Activated CD4-positive, alpha-beta memory T cell treated with anti-CD3 and anti-CD28 coated beads for 36 hours (primary cell): ENCODE results near the gene TAL1. TPM values are rescaled to one million over a fixed set of nuclear protein-coding genes. Genes with fewer than 3 reads are reported as not detected.
"Not testable (repeated sequence)": the region's sequence is repeated elsewhere in the genome, so short reads cannot be mapped to it uniquely, and the experiment has no call there.

Experiments used
- CTCF ChIA-PET: fragments of 350-600 bp; sonication (Branson Sonifier 250); formaldehyde crosslinking; loops from one replicate; lab custom pipeline; 2021; ENCODE audit warnings: antibody characterized with exemption, inconsistent platforms; lab: Charles Lee
- POLR2A ChIA-PET: fragments of 350-600 bp; sonication (Branson Sonifier 250); formaldehyde crosslinking; loops from one replicate; lab custom pipeline; 2021; ENCODE audit warnings: antibody characterized with exemption; lab: Charles Lee
- DNase-seq: peaks from one replicate; pipeline ENCODE4 v3.0.0-alpha.2; 2020
- H3K27ac Mint-ChIP-seq: one replicate; pipeline ENCODE4 v1.8.0; 2021; ENCODE audit warnings: mixed read lengths
- H3K27me3 Mint-ChIP-seq: one replicate; pipeline ENCODE4 v1.8.0; 2021; ENCODE audit warnings: mixed read lengths
- H3K36me3 Mint-ChIP-seq: one replicate; pipeline ENCODE4 v1.8.0; 2021; ENCODE audit warnings: mixed read lengths
- H3K4me1 Mint-ChIP-seq: one replicate; pipeline ENCODE4 v1.8.0; 2021; ENCODE audit warnings: low read depth, mixed read lengths
- H3K4me3 Mint-ChIP-seq: one replicate; pipeline ENCODE4 v1.8.0; 2021; ENCODE audit warnings: mild to moderate bottlenecking, mixed read lengths
- H3K9me3 Mint-ChIP-seq: one replicate; pipeline ENCODE4 v1.8.0; 2021; ENCODE audit warnings: mixed read lengths
- intact Hi-C: fragments of 100-400 bp; cut with micrococcal nuclease; formaldehyde crosslinking; loops from one replicate; pipeline ENCODE4 v1.15.1; 2023
- total RNA-seq, 2 experiments: library from RNA; stranded (reverse); gene quantifications; one replicate each; pipeline ENCODE4 v1.2.3, GENCODE V29; 2021

The TAL1 gene
- under 1 TPM in 1 of 2 experiments, not detected in 1; 0.07 TPM for total RNA-seq

GRCh38 chr1:47232187-47232874 is at the start of gene TAL1:
TAL1 (minus strand) TSS chr1:47232225; CDS start chr1:47225888, 6,337 bp downstream.
- CTCF ChIA-PET: interaction anchor here (0.8 to 1.6 kb wide), 3 partner anchors 53 to 494 kb away, joined by 3 to 9 read pairs (median 4); no protein-coding TSS in a partner anchor
- Mint-ChIP-seq H3K27ac (no peak within 1 kb of the TSS), H3K4me1 (peaks cover 25% of the 10 kb centered on the region), H3K27me3 (peaks cover 70% of the 10 kb centered on the region), H3K36me3 (peaks cover 2% of the 10 kb centered on the region), H3K9me3 (no peaks in the 10 kb centered on the region), H3K4me3 (peak within 1 kb of the TSS; percentile 50)
- no peak for DNase-seq
- POLR2A ChIA-PET: no interaction called here
- intact Hi-C loops: loop anchor here (5.0 kb wide), 1 partner anchor 205 kb away; the partner anchor contains the start of gene FOXD2

- intact Hi-C loops: no loop called here
- Mint-ChIP-seq H3K27ac (no peak overlapping the region), H3K9me3 (no peaks in the 10 kb centered on the region), H3K27me3 (no peaks in the 10 kb centered on the region), H3K4me3 (no peak overlapping the region), H3K4me1 (no peaks in the 10 kb centered on the region), H3K36me3 (peaks cover 35% of the 10 kb centered on the region)
- no peak for DNase-seq
- ChIA-PET POLR2A (no interaction called here), CTCF (interaction anchor here (0.5 kb wide), 1 partner anchor 155 kb away, joined by 3 read pairs; no protein-coding TSS in a partner anchor)
Observed at GRCh38 chr1:47280142-47280541, 48.1 kb upstream of the TAL1 start.

GRCh38 chr1:47276850-47277249 is 44.8 kb upstream of the TAL1 start:
- Mint-ChIP-seq H3K9me3 (no peaks in the 10 kb centered on the region), H3K36me3 (peaks cover 31% of the 10 kb centered on the region)
- CTCF ChIA-PET: interaction anchor here (1.1 to 2.1 kb wide), 2 partner anchors 12 to 14 kb away, joined by 3 to 6 read pairs; no protein-coding TSS in a partner anchor

GRCh38 chr1:47275811-47276210 is 43.8 kb upstream of the TAL1 start:
- DNase-seq, H3K9me3 Mint-ChIP-seq, H3K27me3 Mint-ChIP-seq, H3K4me1 Mint-ChIP-seq, intact Hi-C loops, H3K27ac Mint-ChIP-seq, POLR2A ChIA-PET, H3K4me3 Mint-ChIP-seq: not testable (repeated sequence)
- H3K36me3 Mint-ChIP-seq: peaks cover 30% of the 10 kb centered on the region
- CTCF ChIA-PET: interaction anchor here (1.1 to 2.1 kb wide), 2 partner anchors 11 to 13 kb away, joined by 3 to 6 read pairs; no protein-coding TSS in a partner anchor

More at GRCh38 chr1:47276850-47277249, 44.8 kb upstream of the TAL1 start:
- H3K4me1 Mint-ChIP-seq: no peaks in the 10 kb centered on the region
- intact Hi-C loops: no loop called here
- H3K4me3 Mint-ChIP-seq: no peak overlapping the region
- H3K27ac Mint-ChIP-seq: no peak overlapping the region
- no peaks in the 10 kb centered on the region for H3K27me3 Mint-ChIP-seq
- DNase-seq: no peak
- POLR2A ChIA-PET: no interaction called here

DNA sequence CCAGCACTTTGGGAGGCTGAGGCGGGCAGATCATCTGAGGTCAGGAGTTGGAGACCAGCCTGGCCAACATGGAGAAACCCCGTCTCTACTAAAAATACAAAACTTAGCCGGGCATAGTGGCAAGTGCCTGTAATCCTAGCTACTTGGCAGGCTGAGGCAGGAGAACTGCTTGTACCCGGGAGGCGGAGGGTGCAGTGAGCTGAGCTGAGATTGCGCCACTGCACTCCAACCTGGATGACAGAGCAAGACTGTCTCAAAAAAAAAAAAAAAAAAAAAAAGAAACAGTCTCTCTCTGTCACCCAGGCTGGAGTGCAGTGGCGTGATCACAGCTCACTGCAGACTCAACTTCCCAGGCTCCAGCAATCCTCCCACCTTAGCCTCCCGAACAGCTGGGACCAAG is 33.5 kb upstream of the TAL1 start:
- CTCF ChIA-PET: interaction anchor here (1.4 kb wide), 1 partner anchor 86 kb away, joined by 4 read pairs; no protein-coding TSS in a partner anchor
- H3K4me3 Mint-ChIP-seq, H3K4me1 Mint-ChIP-seq, H3K9me3 Mint-ChIP-seq, DNase-seq, POLR2A ChIA-PET, H3K27me3 Mint-ChIP-seq, H3K27ac Mint-ChIP-seq, intact Hi-C loops: not testable (repeated sequence)
- peaks cover 27% of the 10 kb centered on the region for H3K36me3 Mint-ChIP-seq

- no peaks in the 10 kb centered on the region for H3K27me3 Mint-ChIP-seq
- H3K36me3 Mint-ChIP-seq: peaks cover 20% of the 10 kb centered on the region
- H3K4me3 Mint-ChIP-seq: no peak overlapping the region
- H3K27ac Mint-ChIP-seq: no peak overlapping the region
- H3K4me1 Mint-ChIP-seq: no peaks in the 10 kb centered on the region
- POLR2A ChIA-PET: no interaction called here
- intact Hi-C loops: loop anchor here (1.0 kb wide), 2 partner anchors 70 to 84 kb away; no protein-coding TSS in a partner anchor
- H3K9me3 Mint-ChIP-seq: no peaks in the 10 kb centered on the region
- CTCF ChIA-PET: interaction anchor here (0.6 to 4.6 kb wide), 28 partner anchors 8 to 453 kb away, joined by 3 to 144 read pairs (median 4); partner anchors contain the start of genes FOXD2, PDZK1IP1 and STIL
- peak; percentile 46 for DNase-seq
Observed at GRCh38 chr1:47262787-47263413, 30.9 kb upstream of the TAL1 start.

GRCh38 chr1:47257224-47257623 is 25.2 kb upstream of the TAL1 start:
- no peaks in the 10 kb centered on the region for H3K4me1 Mint-ChIP-seq
- H3K27ac Mint-ChIP-seq: no peak overlapping the region
- CTCF ChIA-PET: interaction anchor here (1.2 kb wide), 1 partner anchor 64 kb away, joined by 3 read pairs; no protein-coding TSS in a partner anchor
- peaks cover 16% of the 10 kb centered on the region for H3K36me3 Mint-ChIP-seq
- POLR2A ChIA-PET: no interaction called here
- intact Hi-C loops: no loop called here
- H3K4me3 Mint-ChIP-seq: no peak overlapping the region
- no peaks in the 10 kb centered on the region for H3K27me3 Mint-ChIP-seq
- no peaks in the 10 kb centered on the region for H3K9me3 Mint-ChIP-seq
- DNase-seq: no peak

GRCh38 chr1:47252795-47253194 is 20.8 kb upstream of the TAL1 start:
- no peak overlapping the region for H3K27ac Mint-ChIP-seq
- intact Hi-C loops: no loop called here
- no peak for DNase-seq
- no peaks in the 10 kb centered on the region for H3K4me1 Mint-ChIP-seq
- H3K27me3 Mint-ChIP-seq: no peaks in the 10 kb centered on the region
- ChIA-PET POLR2A (no interaction called here), CTCF (interaction anchor here (0.6 to 1.8 kb wide), 2 partner anchors 10 to 74 kb away, joined by 3 to 6 read pairs; no protein-coding TSS in a partner anchor)
- H3K9me3 Mint-ChIP-seq: no peaks in the 10 kb centered on the region
- H3K36me3 Mint-ChIP-seq: peaks cover 14% of the 10 kb centered on the region
- no peak overlapping the region for H3K4me3 Mint-ChIP-seq

- Mint-ChIP-seq H3K4me1 (no peaks in the 10 kb centered on the region), H3K27ac (no peak overlapping the region), H3K36me3 (peaks cover 14% of the 10 kb centered on the region), H3K27me3 (no peaks in the 10 kb centered on the region), H3K9me3 (no peaks in the 10 kb centered on the region), H3K4me3 (no peak overlapping the region)
- no peak for DNase-seq
- intact Hi-C loops: no loop called here
- ChIA-PET CTCF (interaction anchor here (0.6 to 1.8 kb wide), 2 partner anchors 10 to 73 kb away, joined by 3 to 6 read pairs; no protein-coding TSS in a partner anchor), POLR2A (no interaction called here)
Observed at GRCh38 chr1:47252369-47252768, 20.3 kb upstream of the TAL1 start.

DNA sequence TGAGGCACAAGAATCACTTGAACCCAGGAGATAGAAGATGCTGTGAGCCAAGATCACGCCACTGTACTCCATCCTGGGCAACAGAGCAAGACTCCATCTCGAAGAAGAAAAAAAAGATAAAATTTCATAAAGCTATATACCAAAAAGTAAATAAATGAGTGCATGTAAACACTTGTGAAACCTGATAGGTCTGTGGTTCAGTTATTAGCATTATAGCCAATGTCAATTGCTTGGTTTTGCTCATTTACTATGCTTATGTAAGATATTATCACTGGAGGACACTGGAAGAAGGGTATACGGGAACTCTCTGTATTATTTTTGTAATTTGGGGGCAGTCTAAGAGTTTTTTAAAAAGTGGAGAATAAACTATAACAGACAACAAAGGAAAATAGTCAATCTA is 17.7 kb upstream of the TAL1 start:
- POLR2A ChIA-PET: no interaction called here
- no peaks in the 10 kb centered on the region for H3K9me3 Mint-ChIP-seq
- DNase-seq: no peak
- H3K36me3 Mint-ChIP-seq: peaks cover 11% of the 10 kb centered on the region
- H3K27me3 Mint-ChIP-seq: peaks cover 2% of the 10 kb centered on the region
- CTCF ChIA-PET: no interaction called here
- intact Hi-C loops: no loop called here
- H3K27ac Mint-ChIP-seq: no peak overlapping the region
- no peaks in the 10 kb centered on the region for H3K4me1 Mint-ChIP-seq
- no peak overlapping the region for H3K4me3 Mint-ChIP-seq

GRCh38 chr1:47244339-47244862 is 12.4 kb upstream of the TAL1 start:
- Mint-ChIP-seq H3K27ac (no peak overlapping the region), H3K4me3 (no peak overlapping the region), H3K27me3 (peaks cover 11% of the 10 kb centered on the region), H3K36me3 (no peaks in the 10 kb centered on the region), H3K4me1 (peaks cover under 1% of the 10 kb centered on the region), H3K9me3 (no peaks in the 10 kb centered on the region)
- no peak for DNase-seq
- ChIA-PET POLR2A (no interaction called here), CTCF (interaction anchor here (1.0 to 2.0 kb wide), 2 partner anchors 9 to 51 kb away, joined by 3 to 4 read pairs; no protein-coding TSS in a partner anchor)
- intact Hi-C loops: no loop called here

GRCh38 chr1:47243910-47244309 is 11.9 kb upstream of the TAL1 start:
- H3K36me3 Mint-ChIP-seq: no peaks in the 10 kb centered on the region
- no peak for DNase-seq
- ChIA-PET POLR2A (no interaction called here), CTCF (interaction anchor here (1.0 to 2.0 kb wide), 3 partner anchors 10 to 51 kb away, joined by 3 to 5 read pairs (median 4); no protein-coding TSS in a partner anchor)
- H3K27ac Mint-ChIP-seq: no peak overlapping the region
- H3K27me3 Mint-ChIP-seq: peaks cover 11% of the 10 kb centered on the region
- peaks cover 6% of the 10 kb centered on the region for H3K4me1 Mint-ChIP-seq
- intact Hi-C loops: no loop called here
- H3K4me3 Mint-ChIP-seq: no peak overlapping the region
- H3K9me3 Mint-ChIP-seq: no peaks in the 10 kb centered on the region
